HG03558 (cell line): Measurements from ENCODE around the gene NUB1.

Experiments
- ATAC-seq: cut with Tn5 transposase; IDR thresholded peaks from one replicate; pipeline ENCODE4 v1.9.1; 2021; ENCODE audit warnings: moderate number of reproducible peaks; ENCODE audit not compliant: unreplicated experiment; ENCODE audit errors: extremely low read depth

The NUB1 gene

GRCh38 chr7:151386301-151387160, 44.9 kb downstream of the NUB1 start:
- ATAC-seq, result no peak

- no peak for ATAC-seq
Observed at GRCh38 chr7:151387161-151388006, 45.8 kb downstream of the NUB1 start.

GRCh38 chr7:151388007-151388297, 46.3 kb downstream of the NUB1 start:
- ATAC-seq, result no peak

GRCh38 chr7:151388430-151388829, 46.8 kb downstream of the NUB1 start:
- no peak for ATAC-seq

GRCh38 chr7:151389096-151389767, 47.6 kb downstream of the NUB1 start:
- ATAC-seq, result no peak

GRCh38 chr7:151389768-151390597, 48.4 kb downstream of the NUB1 start:
- no peak for ATAC-seq

- no peak for ATAC-seq
Observed at GRCh38 chr7:151390598-151391357, 49.2 kb downstream of the NUB1 start.

- no peak for ATAC-seq
Observed at GRCh38 chr7:151391358-151391730, 49.7 kb downstream of the NUB1 start.

- ATAC-seq, result no peak
Observed at GRCh38 chr7:151392002-151392401, 50.4 kb downstream of the NUB1 start.

GRCh38 chr7:151392426-151392825, 50.8 kb downstream of the NUB1 start:
- no peak for ATAC-seq

- ATAC-seq, result no peak
Observed at GRCh38 chr7:151393031-151393977, 51.7 kb downstream of the NUB1 start.

- ATAC-seq, result no peak
Observed at GRCh38 chr7:151394076-151395035, 52.7 kb downstream of the NUB1 start.

- no peak for ATAC-seq
Observed at GRCh38 chr7:151395036-151395367, 53.4 kb downstream of the NUB1 start.

- ATAC-seq, result no peak
Observed at GRCh38 chr7:151396328-151396970, 54.8 kb downstream of the NUB1 start.

GRCh38 chr7:151397026-151397425, 55.4 kb downstream of the NUB1 start:
- no peak for ATAC-seq

- ATAC-seq, result no peak
Observed at GRCh38 chr7:151398446-151399304, 57.1 kb downstream of the NUB1 start.
